CD14-positive monocyte (primary cell): ENCODE data around the gene CEND1. TPM values are rescaled to one million over a fixed set of nuclear protein-coding genes. Genes with fewer than 3 reads are reported as not detected.

Experiments used
- DNase-seq, 3 donors: peaks; one replicate each; pipeline ENCODE4 v3.0.0-alpha.2; 2011 to 2022
- H2AFZ ChIP-seq: 2 replicates; pipeline ENCODE4 v1.6.0; 2012; ENCODE audit warnings: mild to moderate bottlenecking, low read depth, low read length, inconsistent platforms; ENCODE audit not compliant: insufficient read depth, poor library complexity, severe bottlenecking
- H3K27ac ChIP-seq, 2 donors: 1 replicate in 1 of 2; 2 replicates in 1 of 2; pipeline ENCODE4 v1.5.1; 2012 to 2013; ENCODE audit warnings: low read length in 2 of 2, control low read depth in 1 of 2, inconsistent platforms in 1 of 2, low read depth in 1 of 2, mild to moderate bottlenecking in 1 of 2
- H3K27me3 ChIP-seq, 2 donors: one replicate each; pipeline versions ENCODE4 v1.6.0 to v1.6.1; 2011 to 2013; ENCODE audit warnings: low read length in 2 of 2; ENCODE audit not compliant: control insufficient read depth in 2 of 2, insufficient read depth in 2 of 2
- H3K36me3 ChIP-seq, 2 donors: replicated peaks in 1 of 2; 1 replicate in 1 of 2; 2 replicates in 1 of 2; pipeline versions ENCODE4 v1.5.1 to v1.6.1; 2012 to 2013; ENCODE audit warnings: low read length in 2 of 2, control low read depth in 1 of 2, inconsistent platforms in 1 of 2, mild to moderate bottlenecking in 1 of 2; ENCODE audit not compliant: insufficient read depth in 2 of 2, control insufficient read depth in 1 of 2
- H3K4me1 ChIP-seq, 2 donors: 1 replicate in 1 of 2; 2 replicates in 1 of 2; pipeline versions ENCODE4 v1.5.1 to v1.6.1; 2012 to 2013; ENCODE audit warnings: low read length in 2 of 2, control low read depth in 1 of 2, inconsistent platforms in 1 of 2, mild to moderate bottlenecking in 1 of 2, moderate library complexity in 1 of 2; ENCODE audit not compliant: insufficient read depth in 2 of 2, control insufficient read depth in 1 of 2
- H3K4me2 ChIP-seq: replicated peaks from 2 replicates; pipeline ENCODE3; 2012; ENCODE audit warnings: low read length, moderate library complexity, mild to moderate bottlenecking; ENCODE audit not compliant: poor library complexity, severe bottlenecking; ENCODE audit errors: extremely low read depth
- H3K4me3 ChIP-seq, 3 experiments: fragments of 200-600 bp in 1 of 3; sonication (generic) in 1 of 3; replicated peaks in 1 of 3; 1 replicate in 2 of 3; 2 replicates in 1 of 3; pipeline ENCODE4 v1.5.1; 2011 to 2013; ENCODE audit warnings: low read length in 3 of 3, mild to moderate bottlenecking in 3 of 3, control low read depth in 2 of 3, low read depth in 2 of 3, inconsistent platforms in 1 of 3, moderate library complexity in 1 of 3
- H3K79me2 ChIP-seq: 2 replicates; pipeline ENCODE4 v1.6.0; 2012; ENCODE audit warnings: mild to moderate bottlenecking, control low read depth, inconsistent platforms, low read length, moderate library complexity; ENCODE audit not compliant: insufficient read depth
- H3K9ac ChIP-seq: 2 replicates; pipeline ENCODE4 v1.6.0; 2017; ENCODE audit warnings: low read length, mild to moderate bottlenecking; ENCODE audit not compliant: insufficient read depth, poor library complexity, severe bottlenecking
- H3K9me3 ChIP-seq, 2 donors: replicated peaks in 1 of 2; 1 replicate in 1 of 2; 2 replicates in 1 of 2; pipeline versions ENCODE4 v1.5.1 to v1.6.1; 2012 to 2013; ENCODE audit warnings: low read length in 2 of 2, control low read depth in 1 of 2; ENCODE audit not compliant: control insufficient read depth in 1 of 2, insufficient read depth in 1 of 2
- H4K20me1 ChIP-seq: 2 replicates; pipeline ENCODE4 v1.6.0; 2012; ENCODE audit warnings: mild to moderate bottlenecking, low read length, control low read depth, moderate library complexity; ENCODE audit not compliant: insufficient read depth
- H3K27ac Mint-ChIP-seq, 7 donors: one replicate each; pipeline ENCODE4 v1.8.0; 2020; ENCODE audit warnings: mild to moderate bottlenecking in 7 of 7, mixed read lengths in 7 of 7, moderate library complexity in 6 of 7, inconsistent platforms in 2 of 7
- H3K27me3 Mint-ChIP-seq, 3 donors: one replicate each; pipeline ENCODE4 v1.8.0; 2021 to 2022; ENCODE audit warnings: low read depth in 3 of 3, mild to moderate bottlenecking in 3 of 3, mixed read lengths in 3 of 3, moderate library complexity in 3 of 3, inconsistent platforms in 1 of 3
- H3K36me3 Mint-ChIP-seq, 2 donors: one replicate each; pipeline ENCODE4 v1.8.0; 2020; ENCODE audit warnings: mixed read lengths in 2 of 2, inconsistent platforms in 1 of 2, mild to moderate bottlenecking in 1 of 2
- H3K4me1 Mint-ChIP-seq: one replicate; pipeline ENCODE4 v1.8.0; 2020; ENCODE audit warnings: mild to moderate bottlenecking, mixed read lengths
- H3K4me3 Mint-ChIP-seq, 2 donors: one replicate each; pipeline ENCODE4 v1.8.0; 2020; ENCODE audit warnings: mild to moderate bottlenecking in 2 of 2, mixed read lengths in 2 of 2, moderate library complexity in 1 of 2
- H3K9me3 Mint-ChIP-seq, 7 donors: one replicate each; pipeline ENCODE4 v1.8.0; 2020 to 2022; ENCODE audit warnings: mixed read lengths in 7 of 7, mild to moderate bottlenecking in 6 of 7, moderate library complexity in 6 of 7, inconsistent platforms in 2 of 7
- CTCF ChIP-seq: fragments of 200-600 bp; IDR thresholded peaks from one replicate; pipeline ENCODE4 v1.8.0; 2022; ENCODE audit warnings: antibody characterized with exemption, mild to moderate bottlenecking
- WGBS: methylation state at CpG from one replicate; pipeline ENCODE4 v1.1.5; 2013; ENCODE audit warnings: missing lambda C conversion rate; ENCODE audit not compliant: insufficient coverage; 5-methylcytosine and 5-hydroxymethylcytosine counted together
- intact Hi-C, 2 donors: fragments of 100-400 bp; cut with micrococcal nuclease; formaldehyde crosslinking; loops; one replicate each; pipeline versions ENCODE4 v1.15.0 to v1.15.1; 2023
- polyA plus RNA-seq, 3 donors: library from polyadenylated mRNA; depleted of rRNA in 1 of 3; unstranded in 2 of 3; stranded (reverse) in 1 of 3; fragments of 300-500 nt in 2 of 3; fragments of >200 nt in 1 of 3; fragmentation: Illumina TruSeq in 2 of 3; gene quantifications; 1 replicate in 2 of 3; 2 replicates in 1 of 3; pipeline ENCODE4 v1.2.3, GENCODE V29; 2012 to 2021

CEND1 gene
- polyA plus RNA-seq, 3 donors: not detected

GRCh38 chr11:792535-792821 is 2.6 kb upstream of the CEND1 start:
- intact Hi-C loops: no loop called here
- peaks cover 5 to 9% of the 10 kb centered on the region in 2 donors for H3K36me3 ChIP-seq
- H3K4me1 ChIP-seq: peaks cover 23% of the 10 kb centered on the region in 2 donors
- peaks cover 4 to 28% of the 10 kb centered on the region in 2 donors for H3K27me3 ChIP-seq
- Mint-ChIP-seq H3K4me1 (peaks cover 17% of the 10 kb centered on the region), H3K27ac (no peak overlapping the region), H3K36me3 (peaks cover 15 to 17% of the 10 kb centered on the region in 2 donors), H3K9me3 (peaks cover 0 to 2% (median 0%) of the 10 kb centered on the region in 7 donors), H3K4me3 (no peak overlapping the region), H3K27me3 (peaks cover 15 to 31% (median 20%) of the 10 kb centered on the region in 3 donors)
- H3K27ac ChIP-seq: no peak overlapping the region
- no peak overlapping the region for H3K9ac ChIP-seq
- no peak for TF ChIP-seq CTCF
- H3K4me2 ChIP-seq: no peak overlapping the region
- peaks cover 12% of the 10 kb centered on the region for H4K20me1 ChIP-seq
- no peaks in the 10 kb centered on the region for H3K9me3 ChIP-seq
- 94% methylated on average over 13 of the region's 15 CpGs for WGBS
- DNase-seq: no peak
- H3K4me3 ChIP-seq: no peak overlapping the region
- no peak overlapping the region for H2AFZ ChIP-seq
- H3K79me2 ChIP-seq: peaks cover 15% of the 10 kb centered on the region

GRCh38 chr11:791658-792534 is 2.0 kb upstream of the CEND1 start:
- Mint-ChIP-seq H3K9me3 (peaks cover 0 to 2% (median 0%) of the 10 kb centered on the region in 7 donors), H3K27ac (no peak overlapping the region), H3K36me3 (peaks cover 15 to 17% of the 10 kb centered on the region in 2 donors), H3K4me3 (no peak overlapping the region), H3K4me1 (peaks cover 12% of the 10 kb centered on the region), H3K27me3 (peaks cover 15 to 34% (median 20%) of the 10 kb centered on the region in 3 donors)
- no peak overlapping the region for H2AFZ ChIP-seq
- no peak overlapping the region for H3K27ac ChIP-seq
- H3K79me2 ChIP-seq: peaks cover 14% of the 10 kb centered on the region
- H3K4me3 ChIP-seq: no peak overlapping the region
- peaks cover 5 to 9% of the 10 kb centered on the region in 2 donors for H3K36me3 ChIP-seq
- no peak overlapping the region for H3K9ac ChIP-seq
- H3K4me2 ChIP-seq: no peak overlapping the region
- peaks cover 12% of the 10 kb centered on the region for H4K20me1 ChIP-seq
- intact Hi-C loops: no loop called here
- no peak for DNase-seq
- no peak for TF ChIP-seq CTCF
- WGBS: 95% methylated on average over 38 of the region's 49 CpGs
- H3K4me1 ChIP-seq: peaks cover 17% of the 10 kb centered on the region in 2 donors
- H3K27me3 ChIP-seq: peaks cover 4 to 28% of the 10 kb centered on the region in 2 donors
- H3K9me3 ChIP-seq: no peaks in the 10 kb centered on the region
